Activated naive CD4-positive, alpha-beta T cell treated with anti-CD3 and anti-CD28 coated beads, Interleukin-2, amount 50 U/mL, for 24 hours (primary cell): ENCODE results near the gene MAPK8IP3.

Source experiments
- H3K27ac Mint-ChIP-seq: one replicate; pipeline ENCODE4 v1.8.0; 2021; ENCODE audit warnings: mild to moderate bottlenecking, mixed read lengths
- H3K27me3 Mint-ChIP-seq: one replicate; pipeline ENCODE4 v1.8.0; 2021; ENCODE audit warnings: mixed read lengths
- H3K36me3 Mint-ChIP-seq: one replicate; pipeline ENCODE4 v1.8.0; 2021; ENCODE audit warnings: mixed read lengths
- H3K4me1 Mint-ChIP-seq: one replicate; pipeline ENCODE4 v1.8.0; 2021; ENCODE audit warnings: mixed read lengths
- H3K4me3 Mint-ChIP-seq: one replicate; pipeline ENCODE4 v1.8.0; 2021; ENCODE audit warnings: mild to moderate bottlenecking, mixed read lengths
- H3K9me3 Mint-ChIP-seq: one replicate; pipeline ENCODE4 v1.8.0; 2021; ENCODE audit warnings: mixed read lengths

MAPK8IP3 gene

DNA sequence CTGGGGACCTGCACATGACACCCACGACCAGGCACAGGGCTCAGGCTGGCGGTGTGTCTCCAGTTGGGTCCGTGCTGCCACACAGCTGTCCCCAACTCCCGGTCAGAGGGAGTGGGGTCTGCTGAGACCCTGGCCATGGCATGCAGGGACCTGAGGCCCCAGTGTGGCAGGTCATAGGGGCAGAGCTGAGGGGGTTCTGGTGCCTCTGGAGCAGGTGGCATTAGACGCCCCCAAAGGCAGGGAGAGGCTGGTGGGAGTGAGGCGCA is 81.0 kb downstream of the MAPK8IP3 start:
- H3K4me1 Mint-ChIP-seq, result peaks cover 16% of the 10 kb centered on the region
- no peaks in the 10 kb centered on the region for H3K9me3 Mint-ChIP-seq
- H3K4me3 Mint-ChIP-seq, result no peak overlapping the region
- H3K27ac Mint-ChIP-seq, result no peak overlapping the region
- H3K36me3 Mint-ChIP-seq, result peaks cover 3% of the 10 kb centered on the region
- H3K27me3 Mint-ChIP-seq, result no peaks in the 10 kb centered on the region

DNA sequence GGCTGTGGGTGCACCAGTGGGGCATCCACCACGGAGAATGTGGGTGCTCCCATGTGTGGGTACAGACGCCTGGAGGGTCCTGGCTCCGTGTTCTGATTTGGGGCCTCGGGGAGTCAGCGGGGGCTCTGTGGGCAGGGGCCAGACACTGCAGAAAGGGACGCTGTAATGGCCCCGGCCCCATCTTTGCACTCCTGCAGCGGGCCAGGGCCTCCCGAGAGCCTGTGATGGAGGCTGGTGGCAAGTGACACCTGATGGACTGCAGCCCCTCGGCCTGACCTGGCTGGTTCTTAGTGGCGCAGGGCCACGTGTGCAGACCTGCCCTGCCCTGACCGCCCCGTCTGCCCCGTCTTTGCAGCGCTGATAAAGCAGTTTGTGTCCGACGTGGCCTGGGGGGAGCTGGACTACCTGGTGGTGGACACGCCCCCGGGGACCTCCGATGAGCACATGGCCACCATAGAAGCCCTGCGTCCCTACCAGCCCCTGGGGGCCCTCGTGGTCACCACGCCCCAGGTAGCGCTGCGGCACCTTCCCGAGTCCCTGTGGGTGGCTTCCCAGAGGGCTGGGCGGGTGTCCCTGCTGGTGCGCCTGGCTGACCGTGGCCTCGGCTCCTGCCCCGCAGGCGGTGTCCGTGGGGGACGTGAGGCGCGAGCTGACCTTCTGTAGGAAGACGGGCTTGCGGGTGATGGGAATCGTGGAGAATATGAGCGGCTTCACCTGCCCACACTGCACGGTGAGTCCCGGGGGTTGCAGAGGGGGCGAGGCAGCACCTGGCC is 81.5 kb downstream of the MAPK8IP3 start:
- Mint-ChIP-seq H3K36me3 (peaks cover 3% of the 10 kb centered on the region), H3K4me3 (no peak overlapping the region), H3K9me3 (no peaks in the 10 kb centered on the region), H3K4me1 (peaks cover 16% of the 10 kb centered on the region), H3K27ac (no peak overlapping the region), H3K27me3 (no peaks in the 10 kb centered on the region)

DNA sequence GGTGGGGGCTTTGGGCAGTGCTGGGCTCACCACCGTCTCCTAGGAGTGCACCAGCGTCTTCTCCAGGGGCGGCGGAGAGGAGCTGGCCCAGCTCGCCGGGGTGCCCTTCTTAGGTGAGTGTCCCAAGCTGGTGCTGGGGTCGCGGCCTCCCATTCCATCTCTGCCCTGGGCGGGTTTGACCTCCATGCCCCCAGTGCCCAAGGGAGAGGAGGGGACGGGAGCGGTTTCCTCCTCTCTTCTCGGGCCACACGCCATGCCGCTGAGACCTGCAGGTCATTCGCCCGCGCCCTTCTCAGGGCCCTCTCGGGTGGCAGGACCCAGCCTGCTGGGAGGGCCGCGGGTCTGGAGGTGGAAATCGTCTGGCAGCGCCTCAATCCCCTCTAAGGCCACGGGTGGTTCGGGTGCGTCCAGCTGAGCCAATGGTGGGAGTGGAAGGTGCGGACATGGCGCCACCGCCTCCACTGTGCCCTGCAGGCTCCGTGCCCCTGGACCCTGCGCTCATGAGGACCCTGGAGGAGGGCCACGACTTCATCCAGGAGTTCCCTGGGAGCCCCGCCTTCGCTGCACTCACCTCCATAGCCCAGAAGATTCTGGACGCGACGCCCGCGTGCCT is 82.2 kb downstream of the MAPK8IP3 start:
- Mint-ChIP-seq H3K27ac (no peak overlapping the region), H3K36me3 (peaks cover 3% of the 10 kb centered on the region), H3K4me3 (no peak overlapping the region), H3K27me3 (no peaks in the 10 kb centered on the region), H3K4me1 (peaks cover 15% of the 10 kb centered on the region), H3K9me3 (no peaks in the 10 kb centered on the region)

DNA sequence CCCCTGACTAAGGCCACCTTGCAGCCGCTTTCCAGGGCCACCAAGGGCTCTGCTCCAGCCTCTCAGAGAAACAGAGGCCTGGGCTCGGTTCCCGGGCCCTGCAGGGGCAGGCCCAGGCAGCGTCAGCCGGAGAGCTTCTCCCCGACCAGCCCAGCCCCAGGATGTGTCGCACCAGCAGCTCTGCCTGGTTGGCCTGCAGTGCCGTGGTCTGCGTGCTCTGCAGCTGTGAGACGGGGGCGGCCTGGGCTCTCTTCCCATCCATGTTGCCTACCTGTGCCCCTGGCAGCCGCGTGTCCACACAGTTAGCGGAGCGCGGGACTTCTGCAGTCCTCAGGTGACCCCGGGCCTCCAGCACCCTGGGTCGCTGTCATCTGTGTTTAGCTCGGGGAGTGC is 82.7 kb downstream of the MAPK8IP3 start:
- H3K27ac Mint-ChIP-seq, result no peak overlapping the region
- H3K4me3 Mint-ChIP-seq, result no peak overlapping the region
- no peaks in the 10 kb centered on the region for H3K27me3 Mint-ChIP-seq
- no peaks in the 10 kb centered on the region for H3K9me3 Mint-ChIP-seq
- H3K36me3 Mint-ChIP-seq, result peaks cover 1% of the 10 kb centered on the region
- peaks cover 12% of the 10 kb centered on the region for H3K4me1 Mint-ChIP-seq

DNA sequence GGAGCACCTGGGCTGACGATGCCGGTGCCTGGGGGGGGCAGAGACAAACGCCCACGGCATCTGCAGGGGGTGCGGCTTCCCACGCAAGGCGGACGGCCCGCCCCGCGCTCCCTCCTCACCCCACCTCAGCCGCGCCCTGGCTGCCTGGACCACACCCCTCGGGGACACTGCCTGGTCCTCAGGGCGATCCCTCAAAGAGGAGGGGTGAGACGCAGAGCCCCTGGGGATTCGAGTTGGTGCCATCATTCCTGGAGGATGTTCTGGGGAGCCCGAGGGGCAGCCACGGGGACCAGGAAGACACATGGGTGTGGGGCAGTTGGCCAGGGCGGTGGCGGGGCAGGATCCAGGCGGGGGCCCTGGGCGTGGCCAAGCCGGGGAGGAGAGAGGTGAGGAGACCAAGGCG is 83.6 kb downstream of the MAPK8IP3 start:
- H3K36me3 Mint-ChIP-seq, result peaks cover 1% of the 10 kb centered on the region
- H3K27me3 Mint-ChIP-seq, result no peaks in the 10 kb centered on the region
- no peaks in the 10 kb centered on the region for H3K9me3 Mint-ChIP-seq
- no peak overlapping the region for H3K27ac Mint-ChIP-seq
- H3K4me1 Mint-ChIP-seq, result peaks cover 12% of the 10 kb centered on the region
- H3K4me3 Mint-ChIP-seq, result no peak overlapping the region

DNA sequence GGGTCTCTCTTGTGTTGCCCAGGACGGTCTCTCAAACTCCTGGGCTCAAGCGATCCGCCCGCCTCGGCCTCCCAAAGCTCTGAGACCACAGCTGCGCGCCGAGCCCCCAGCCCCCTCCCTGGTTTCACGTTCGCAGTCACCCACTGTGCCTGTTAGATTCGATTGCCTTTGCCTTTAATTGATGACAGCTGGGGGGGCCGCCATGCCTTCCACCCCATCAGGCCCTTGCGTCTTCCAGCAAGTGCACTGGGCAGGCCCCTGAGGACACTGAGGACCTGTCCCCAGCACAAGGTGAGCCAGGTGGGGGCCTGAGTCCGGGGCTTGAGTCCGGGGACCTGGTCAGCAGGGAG is 84.2 kb downstream of the MAPK8IP3 start:
- H3K4me3 Mint-ChIP-seq, result no peak overlapping the region
- no peaks in the 10 kb centered on the region for H3K9me3 Mint-ChIP-seq
- peaks cover 8% of the 10 kb centered on the region for H3K4me1 Mint-ChIP-seq
- H3K27ac Mint-ChIP-seq, result no peak overlapping the region
- H3K27me3 Mint-ChIP-seq, result no peaks in the 10 kb centered on the region
- no peaks in the 10 kb centered on the region for H3K36me3 Mint-ChIP-seq

DNA sequence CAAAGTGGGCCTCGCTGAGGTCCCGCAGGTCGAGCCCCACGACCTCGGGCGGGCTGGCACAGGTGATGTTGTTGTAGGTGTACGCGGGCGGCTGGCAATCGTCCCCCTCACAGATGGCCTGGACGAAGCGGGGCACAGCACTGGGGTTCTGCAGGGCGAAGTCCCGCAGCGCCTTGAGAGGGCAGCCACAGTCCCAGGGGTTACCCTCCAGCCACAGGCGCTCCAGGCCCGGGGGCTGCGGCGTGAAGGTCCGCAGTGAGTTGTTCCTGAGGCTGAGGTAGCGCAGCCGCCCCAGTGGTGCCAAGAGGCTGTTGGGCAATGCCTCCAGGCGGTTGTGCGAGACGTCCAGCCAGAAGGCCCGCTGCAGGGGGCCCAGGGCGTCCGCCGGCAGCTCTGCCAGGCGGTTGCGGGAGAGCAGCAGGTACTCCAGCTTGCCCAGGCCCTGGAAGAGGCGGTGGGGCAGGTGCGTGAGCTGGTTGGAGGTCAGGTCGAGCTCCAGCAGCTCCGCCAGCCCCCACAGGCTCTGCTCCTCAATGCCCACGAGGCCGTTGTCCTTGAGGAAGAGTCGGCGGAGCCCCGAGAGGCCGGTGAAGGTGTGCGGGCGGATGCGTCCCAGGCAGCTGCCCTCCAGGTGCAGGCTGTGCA is 84.7 kb downstream of the MAPK8IP3 start:
- Mint-ChIP-seq H3K9me3 (no peaks in the 10 kb centered on the region), H3K27me3 (no peaks in the 10 kb centered on the region), H3K36me3 (no peaks in the 10 kb centered on the region), H3K4me1 (peaks cover 3% of the 10 kb centered on the region), H3K27ac (no peak overlapping the region), H3K4me3 (no peak overlapping the region)

DNA sequence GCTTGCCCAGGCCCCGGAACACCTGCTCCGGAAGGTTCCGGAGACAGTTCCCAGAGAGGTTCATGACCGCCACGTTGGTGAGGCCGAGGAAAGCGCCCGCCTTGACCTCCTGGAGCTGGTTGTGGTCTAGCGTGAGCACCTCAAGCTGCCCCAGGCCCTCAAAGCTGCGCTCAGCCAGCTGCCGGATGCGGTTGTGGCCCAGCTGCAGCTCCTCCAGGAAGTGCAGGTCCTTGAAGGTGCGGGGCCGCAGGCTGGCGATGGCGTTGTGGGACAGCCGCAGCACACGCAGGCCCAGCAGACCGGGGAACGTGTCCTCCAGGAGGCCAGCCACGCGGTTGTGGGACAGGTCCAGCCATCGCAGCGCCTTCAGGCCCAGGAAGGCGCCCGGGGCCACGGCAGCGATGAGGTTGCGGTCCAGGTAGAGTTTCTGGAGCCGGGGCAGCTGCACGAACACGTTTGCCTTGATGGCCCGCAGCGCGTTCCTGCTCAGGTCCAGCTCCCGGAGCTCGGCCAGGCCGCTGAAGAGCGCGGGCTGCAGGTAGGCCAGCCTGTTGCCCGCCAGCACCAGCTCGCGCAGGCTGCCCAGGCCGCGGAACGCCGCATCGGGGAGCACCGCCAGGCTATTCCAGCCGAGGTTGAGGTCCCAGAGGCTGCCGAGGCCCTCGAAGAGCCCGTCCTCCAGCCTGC is 85.4 kb downstream of the MAPK8IP3 start:
- Mint-ChIP-seq H3K9me3 (no peaks in the 10 kb centered on the region), H3K4me1 (no peaks in the 10 kb centered on the region), H3K4me3 (no peak overlapping the region)

DNA sequence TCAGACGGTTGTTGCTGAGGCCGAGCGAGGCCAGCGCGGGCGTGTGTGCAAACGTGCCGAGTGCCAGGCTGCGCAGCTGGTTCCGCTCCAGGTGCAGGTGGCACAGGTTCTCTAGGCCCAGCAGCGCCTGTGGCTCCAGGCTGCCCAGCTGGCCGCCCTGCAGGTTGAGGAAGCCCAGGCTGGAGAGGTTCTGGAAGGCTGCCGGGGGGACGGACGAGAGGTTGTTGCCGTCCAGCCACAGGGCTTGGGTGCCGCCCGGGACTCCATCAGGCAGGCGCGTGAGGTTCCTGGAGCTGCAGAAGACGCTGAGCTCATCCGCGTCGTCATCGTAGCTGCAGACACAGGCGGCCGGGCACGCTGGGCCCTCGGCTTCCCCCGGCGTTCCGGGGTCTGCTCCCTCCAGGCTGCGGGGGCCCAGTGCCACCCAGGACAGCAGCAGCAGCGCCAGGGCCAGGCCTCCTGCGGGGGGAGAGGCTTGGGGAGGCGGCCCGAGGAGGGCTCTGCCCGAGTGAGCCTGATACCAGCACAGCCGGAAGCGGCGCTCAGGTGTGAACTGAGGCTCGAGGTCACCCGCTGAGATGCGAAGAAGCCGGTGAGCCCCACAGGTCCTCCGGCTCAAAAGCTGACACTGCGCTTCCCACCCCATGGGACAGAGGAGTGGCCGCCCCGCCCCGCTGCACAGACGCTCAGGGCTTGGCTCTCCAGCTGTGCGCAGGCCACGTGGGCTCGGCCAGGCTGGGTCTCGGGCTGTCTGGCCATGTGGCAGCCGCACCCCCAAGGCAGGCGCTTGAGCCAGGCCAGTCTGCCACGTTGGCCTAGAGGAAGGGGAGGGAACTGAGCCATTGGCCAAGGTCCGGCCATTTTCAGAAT is 86.2 kb downstream of the MAPK8IP3 start:
- no peaks in the 10 kb centered on the region for H3K36me3 Mint-ChIP-seq
- H3K4me3 Mint-ChIP-seq, result no peak overlapping the region
- no peak overlapping the region for H3K27ac Mint-ChIP-seq
- H3K9me3 Mint-ChIP-seq, result no peaks in the 10 kb centered on the region
- H3K27me3 Mint-ChIP-seq, result no peaks in the 10 kb centered on the region
- H3K4me1 Mint-ChIP-seq, result no peaks in the 10 kb centered on the region

More for the DNA sequence above, 85.4 kb downstream of the MAPK8IP3 start:
- H3K36me3 Mint-ChIP-seq, result no peaks in the 10 kb centered on the region
- H3K27ac Mint-ChIP-seq, result no peak overlapping the region
- no peaks in the 10 kb centered on the region for H3K27me3 Mint-ChIP-seq

DNA sequence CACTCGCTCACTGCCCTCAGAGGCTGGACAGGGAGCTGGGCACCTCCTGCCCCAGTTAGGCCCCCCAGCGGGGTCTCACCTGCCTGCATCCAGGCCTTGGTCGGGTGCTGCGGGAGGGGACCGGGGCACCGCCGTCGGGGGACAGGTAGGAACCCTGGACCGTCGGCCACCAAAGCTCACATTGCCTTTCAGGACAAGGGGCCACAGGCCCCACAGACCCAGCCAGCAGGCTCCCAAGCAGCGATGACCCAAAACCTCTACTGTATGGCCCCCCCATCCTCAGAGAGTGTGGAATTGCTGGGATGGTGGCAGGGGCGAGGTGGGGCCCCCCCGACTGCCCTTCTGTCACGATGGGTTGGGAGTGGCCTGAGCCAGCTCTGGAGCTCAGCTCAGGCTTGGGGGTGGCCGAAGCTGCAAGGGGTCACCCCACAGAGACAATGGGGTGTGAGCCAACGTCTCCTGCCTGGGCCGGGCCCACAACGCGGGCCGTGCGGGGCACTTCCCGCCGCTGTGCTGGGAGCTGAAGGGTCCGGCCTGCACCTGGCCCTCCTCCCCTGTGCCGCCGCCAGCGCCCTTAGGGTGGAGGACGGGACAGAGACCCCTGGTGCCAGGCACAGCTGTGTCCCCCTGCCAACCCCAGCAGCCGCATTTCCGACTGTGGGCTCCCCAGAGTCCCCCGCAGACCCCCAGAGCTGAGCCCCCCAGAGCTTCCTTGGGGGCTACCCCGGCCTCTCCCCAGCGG is 87.0 kb downstream of the MAPK8IP3 start:
- Mint-ChIP-seq H3K27ac (no peak overlapping the region), H3K36me3 (no peaks in the 10 kb centered on the region), H3K4me3 (no peak overlapping the region), H3K27me3 (no peaks in the 10 kb centered on the region), H3K4me1 (no peaks in the 10 kb centered on the region), H3K9me3 (no peaks in the 10 kb centered on the region)

DNA sequence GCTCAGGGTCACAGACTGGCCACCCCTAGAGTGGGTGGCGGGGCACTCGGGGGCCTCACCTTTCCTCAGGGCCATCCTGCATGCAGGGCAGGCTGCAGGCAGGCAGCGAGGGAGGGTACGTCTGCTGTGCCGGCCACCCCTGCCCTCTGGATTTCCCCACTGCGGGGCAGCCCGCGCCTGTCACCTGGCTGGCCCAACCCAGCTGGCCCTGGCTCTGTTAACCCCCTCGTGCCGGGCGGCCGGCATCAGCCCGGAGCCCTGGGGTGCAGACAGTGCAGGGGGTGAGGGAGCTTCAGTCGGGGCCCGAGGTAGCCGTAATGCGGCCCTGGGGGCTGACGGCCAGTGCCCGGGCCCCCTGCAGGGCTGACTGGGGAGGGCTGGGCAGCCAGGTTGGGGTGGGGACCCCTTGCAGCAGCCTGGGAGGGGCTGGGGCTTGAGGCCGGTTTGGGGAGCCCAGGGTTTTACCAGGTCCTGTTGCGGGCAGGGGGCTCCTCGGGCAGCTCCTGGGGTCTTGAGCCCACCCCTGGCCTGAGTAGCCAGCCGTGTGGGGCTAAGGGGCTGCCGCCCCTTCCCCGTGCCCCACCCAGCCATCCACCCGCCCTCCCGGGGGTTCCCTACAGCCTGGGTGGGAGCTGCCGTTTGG is 87.7 kb downstream of the MAPK8IP3 start, which contains the start of gene IGFALS:
Gene IGFALS (minus strand): TSS at position 128 of the 643 bp plus-strand sequence. CDS start 53 bp downstream, at position 75.
- no peaks in the 10 kb centered on the region for H3K27me3 Mint-ChIP-seq
- H3K9me3 Mint-ChIP-seq, result no peaks in the 10 kb centered on the region
- no peaks in the 10 kb centered on the region for H3K4me1 Mint-ChIP-seq
- H3K36me3 Mint-ChIP-seq, result no peaks in the 10 kb centered on the region
- H3K4me3 Mint-ChIP-seq, result no peak within 1 kb of the TSS
- no peak within 1 kb of the TSS for H3K27ac Mint-ChIP-seq

DNA sequence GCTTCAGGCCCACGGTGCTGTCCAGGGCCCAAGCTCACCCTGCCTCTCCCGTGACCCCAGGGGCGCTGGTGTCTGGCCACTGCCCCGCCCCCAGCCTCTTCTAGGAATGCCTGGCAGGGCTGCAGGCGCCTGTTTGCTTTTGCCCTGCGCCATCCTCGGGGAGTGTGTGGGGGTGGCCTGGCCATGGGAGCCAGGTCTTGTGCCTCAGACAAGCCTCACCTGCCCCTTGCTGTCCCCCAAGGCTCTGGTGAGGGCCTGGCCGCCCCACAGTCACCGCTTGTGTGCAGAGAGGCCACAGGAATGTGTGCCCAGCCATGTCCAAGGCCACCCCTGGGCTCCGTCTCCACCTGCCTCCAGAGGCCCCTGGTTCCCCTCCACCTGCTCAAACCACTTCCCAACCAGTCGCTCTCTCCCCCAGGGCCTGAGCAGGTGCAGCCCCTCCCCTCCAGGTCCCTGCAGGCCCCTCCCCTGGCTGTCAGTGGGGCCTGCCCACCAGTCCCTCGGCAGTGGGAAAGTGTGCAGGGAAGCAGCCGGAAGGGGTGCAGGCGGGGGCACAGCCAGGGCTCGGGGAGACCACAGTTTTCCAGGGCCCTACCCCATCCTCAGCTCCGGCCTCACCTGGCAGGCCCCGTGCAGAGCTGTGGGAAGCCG is 88.4 kb downstream of the MAPK8IP3 start:
- no peaks in the 10 kb centered on the region for H3K4me1 Mint-ChIP-seq
- H3K36me3 Mint-ChIP-seq, result no peaks in the 10 kb centered on the region
- H3K27ac Mint-ChIP-seq, result no peak overlapping the region
- no peaks in the 10 kb centered on the region for H3K27me3 Mint-ChIP-seq
- H3K4me3 Mint-ChIP-seq, result no peak overlapping the region
- no peaks in the 10 kb centered on the region for H3K9me3 Mint-ChIP-seq

DNA sequence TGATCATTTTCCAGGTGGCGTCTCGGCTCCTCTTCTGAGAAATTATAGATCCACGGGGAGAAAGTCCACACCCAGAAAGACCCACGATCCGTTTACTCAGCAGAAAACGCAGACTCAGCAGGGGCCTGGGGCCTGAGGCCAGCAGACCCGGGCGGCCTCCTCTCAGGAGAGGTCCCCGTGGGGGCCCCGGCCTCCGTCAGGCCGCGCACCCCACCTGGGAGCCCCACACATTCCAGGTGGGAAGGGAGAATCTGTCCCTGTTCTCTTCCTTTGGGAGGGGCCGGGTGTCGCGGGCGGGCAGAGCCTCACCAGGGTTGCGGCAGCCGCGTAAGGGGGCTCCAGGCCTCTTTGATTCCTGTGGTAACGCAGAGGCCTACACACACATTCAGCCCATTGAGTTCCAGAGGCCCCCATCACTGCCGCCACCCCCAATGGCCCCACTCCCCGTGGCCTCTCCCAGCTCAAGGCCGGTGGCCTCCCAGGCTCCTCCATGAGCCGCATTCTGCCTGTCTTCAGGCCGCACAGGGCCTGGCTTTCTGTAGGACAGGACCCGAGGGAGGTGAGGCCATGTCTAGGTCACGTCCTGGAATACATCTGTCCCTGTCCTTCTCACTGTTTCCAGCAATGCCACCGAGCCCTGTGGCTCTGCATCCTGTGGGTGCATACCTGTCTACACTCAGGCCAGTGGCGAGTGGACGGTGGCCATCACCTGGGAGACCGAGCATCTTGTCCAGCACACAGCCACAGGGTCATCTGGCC is 89.1 kb downstream of the MAPK8IP3 start:
- no peaks in the 10 kb centered on the region for H3K27me3 Mint-ChIP-seq
- no peaks in the 10 kb centered on the region for H3K36me3 Mint-ChIP-seq
- no peak overlapping the region for H3K4me3 Mint-ChIP-seq
- H3K4me1 Mint-ChIP-seq, result no peaks in the 10 kb centered on the region
- H3K27ac Mint-ChIP-seq, result no peak overlapping the region
- H3K9me3 Mint-ChIP-seq, result no peaks in the 10 kb centered on the region
